ENCODE results near the gene MRTFB. TPM values are rescaled to one million over a fixed set of nuclear protein-coding genes. Genes with fewer than 3 reads are reported as not detected.

MRTFB gene
- total and polyA plus RNA-seq, 2 of the 13 experiments (the other 11 are each of a cell fraction or from before 2014, with no cell fraction given), result 11.4 to 14.0 TPM

DNA sequence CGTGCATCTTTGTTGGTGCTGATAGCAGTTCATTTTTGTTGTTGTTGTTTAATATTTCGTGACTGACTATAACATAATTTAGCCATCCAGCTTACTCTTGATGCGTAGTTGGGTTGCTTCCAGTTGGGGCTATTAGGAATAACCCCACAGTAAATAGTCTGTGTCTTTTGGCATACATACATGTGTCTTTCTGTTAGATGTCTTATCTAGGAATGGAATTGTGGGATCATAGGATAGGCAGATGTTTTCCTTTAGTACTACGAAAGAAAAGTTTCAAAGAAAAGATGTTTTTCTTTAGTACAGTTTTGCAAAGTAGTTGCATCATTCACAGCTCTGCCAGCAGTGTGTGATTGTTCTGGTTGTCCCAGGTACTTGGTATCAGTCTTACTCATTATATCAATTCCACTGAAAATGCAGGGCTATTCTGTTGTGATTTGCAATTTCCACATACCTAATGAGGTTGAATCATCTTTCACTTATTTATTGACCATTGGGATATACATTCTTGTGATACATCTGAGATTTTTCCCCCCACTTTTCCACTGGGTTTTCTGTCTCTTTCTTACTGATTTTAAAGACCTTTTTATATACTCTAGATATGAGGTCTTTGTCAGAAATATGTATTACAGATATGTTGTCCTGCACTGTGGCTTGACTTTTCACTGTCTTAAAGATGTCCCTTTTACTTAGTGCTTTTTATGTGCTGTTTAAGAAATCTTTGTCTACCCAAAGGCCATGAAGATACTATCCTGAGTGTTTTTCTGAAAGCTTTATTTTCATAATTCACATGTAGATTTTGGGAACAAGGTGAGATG lies 173.3 kb downstream of the MRTFB start (continued):
- TF ChIP-seq SP5 (CRISPR knock-in tag; IDR thresholded peaks at IDR 0.05; ENCODE audit: borderline replicate concordance, low read depth) (no peak), ZHX1 (CRISPR knock-in tag; IDR thresholded peaks at IDR 0.05; ENCODE audit: low read depth) (no peak)

- no peak overlapping the region for H3K27ac ChIP-seq (ENCODE audit: extremely low read length, insufficient read depth, low read length)
- H4K20me1 ChIP-seq (ENCODE audit: insufficient read depth, low read length), result 0 out of 2 replicates have a peak, but pooled peaks cover 4% of the 10 kb centered on the region
- DNase-seq (ENCODE audit: low spot score), result no peak
- no peak overlapping the region for H3K4me2 ChIP-seq (ENCODE audit: low read depth, low read length)
- ChIA-PET POLR2A (no interaction called here), CTCF (ENCODE audit: low intra/inter-chr PET ratio, low total read pairs) (interaction anchor here (1.3 to 1.8 kb wide), 3 partner anchors 280 to 351 kb away, joined by 8 to 27 read pairs (median 13); no protein-coding TSS in a partner anchor)
- BruUV-seq (replicated peaks), result no TSS peak
- no peaks in the 10 kb centered on the region for H3K9me3 ChIP-seq (ENCODE audit: low read length)
- no peaks in the 10 kb centered on the region for H3K79me2 ChIP-seq (ENCODE audit: insufficient read depth, low read length)
- H3K27me3 ChIP-seq (ENCODE audit: control insufficient read depth in 1 of 2, insufficient read depth in 2 of 2, low read length in 2 of 2), result no peaks in the 10 kb centered on the region
- H3K36me3 ChIP-seq (replicated peaks in 1 of 2; ENCODE audit: control insufficient read depth in 1 of 2, insufficient read depth in 2 of 2, low read length in 2 of 2), result peaks cover 41 to 73% of the 10 kb centered on the region in 2 experiments
- intact Hi-C loops (cut with micrococcal nuclease; ENCODE audit: unreplicated experiment), result loop anchor here (1.0 to 5.0 kb wide), 5 partner anchors 39 to 352 kb away; no protein-coding TSS in a partner anchor
- H3K9ac ChIP-seq (ENCODE audit: insufficient read depth, low read depth, low read length), result no peak overlapping the region
- no peaks in the 10 kb centered on the region for H3K4me1 ChIP-seq (ENCODE audit: insufficient read depth, low read length)
- FAIRE-seq, result no peak
- no peak for ATAC-seq
- 91% methylated on average over 5 of the region's 5 CpGs for WGBS (ENCODE audit: low lambda C conversion rate)
- H2AFZ ChIP-seq (ENCODE audit: low read length), result no peak overlapping the region
- in situ Hi-C loops (cut with HindIII; ENCODE audit: extremely low pct_ligation_motif_present, low pct_unique_long_range_greater_than_20kb), result no loop called here
- H3K4me3 ChIP-seq (replicated peaks in 1 of 3; ENCODE audit: insufficient read depth in 1 of 3, low read depth in 2 of 3, low read length in 3 of 3), result no peak overlapping the region
- TF ChIP-seq ATF6 (CRISPR knock-in tag; conservative IDR thresholded peaks at IDR 0.05) (no peak), STAG1 (CRISPR knock-in tag; IDR thresholded peaks at IDR 0.05) (no peak), CEBPZ (IDR thresholded peaks at IDR 0.05; ENCODE audit: low read length) (no peak), HOXA7 (CRISPR knock-in tag; IDR thresholded peaks at IDR 0.05) (no peak), ZNF205 (CRISPR knock-in tag; IDR thresholded peaks at IDR 0.05) (no peak)
- TF ChIP-seq, protein P1, sequence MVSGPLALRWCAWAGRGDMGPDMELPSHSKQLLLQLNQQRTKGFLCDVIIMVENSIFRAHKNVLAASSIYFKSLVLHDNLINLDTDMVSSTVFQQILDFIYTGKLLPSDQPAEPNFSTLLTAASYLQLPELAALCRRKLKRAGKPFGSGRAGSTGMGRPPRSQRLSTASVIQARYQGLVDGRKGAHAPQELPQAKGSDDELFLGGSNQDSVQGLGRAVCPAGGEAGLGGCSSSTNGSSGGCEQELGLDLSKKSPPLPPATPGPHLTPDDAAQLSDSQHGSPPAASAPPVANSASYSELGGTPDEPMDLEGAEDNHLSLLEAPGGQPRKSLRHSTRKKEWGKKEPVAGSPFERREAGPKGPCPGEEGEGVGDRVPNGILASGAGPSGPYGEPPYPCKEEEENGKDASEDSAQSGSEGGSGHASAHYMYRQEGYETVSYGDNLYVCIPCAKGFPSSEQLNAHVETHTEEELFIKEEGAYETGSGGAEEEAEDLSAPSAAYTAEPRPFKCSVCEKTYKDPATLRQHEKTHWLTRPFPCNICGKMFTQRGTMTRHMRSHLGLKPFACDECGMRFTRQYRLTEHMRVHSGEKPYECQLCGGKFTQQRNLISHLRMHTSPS (CRISPR knock-in tag; IDR thresholded peaks at IDR 0.05; ENCODE audit: low read depth), result no peak
- TF ChIP-seq, protein P2, sequence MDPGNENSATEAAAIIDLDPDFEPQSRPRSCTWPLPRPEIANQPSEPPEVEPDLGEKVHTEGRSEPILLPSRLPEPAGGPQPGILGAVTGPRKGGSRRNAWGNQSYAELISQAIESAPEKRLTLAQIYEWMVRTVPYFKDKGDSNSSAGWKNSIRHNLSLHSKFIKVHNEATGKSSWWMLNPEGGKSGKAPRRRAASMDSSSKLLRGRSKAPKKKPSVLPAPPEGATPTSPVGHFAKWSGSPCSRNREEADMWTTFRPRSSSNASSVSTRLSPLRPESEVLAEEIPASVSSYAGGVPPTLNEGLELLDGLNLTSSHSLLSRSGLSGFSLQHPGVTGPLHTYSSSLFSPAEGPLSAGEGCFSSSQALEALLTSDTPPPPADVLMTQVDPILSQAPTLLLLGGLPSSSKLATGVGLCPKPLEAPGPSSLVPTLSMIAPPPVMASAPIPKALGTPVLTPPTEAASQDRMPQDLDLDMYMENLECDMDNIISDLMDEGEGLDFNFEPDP (CRISPR knock-in tag; conservative IDR thresholded peaks at IDR 0.05), result 0 out of 2 replicates have a peak, but pooled peaks have one; percentile 50
These were observed 177.7 kb downstream of the MRTFB start for GRCh38 chr16:14248791-14249190.

Data from HepG2 (cell line).